HG02588 (cell line): ENCODE measurements around the gene DGKA.
"Not testable (repeated sequence)": the region's sequence is repeated elsewhere in the genome, so short reads cannot be mapped to it uniquely, and the experiment has no call there.

ENCODE experiments used
- ATAC-seq: cut with Tn5 transposase; IDR thresholded peaks from one replicate; pipeline ENCODE4 v1.9.1; 2021; ENCODE audit warnings: mild to moderate bottlenecking, moderate library complexity; ENCODE audit not compliant: unreplicated experiment

The DGKA gene

GRCh38 chr12:55966408-55967281 lies 35.7 kb downstream of the DGKA start, which contains the start of gene CDK2:
Gene CDK2, plus strand, starts transcription at chr12:55966830. Its CDS starts 179 bp downstream, at chr12:55967009.
- ATAC-seq: peak; percentile 94

DNA sequence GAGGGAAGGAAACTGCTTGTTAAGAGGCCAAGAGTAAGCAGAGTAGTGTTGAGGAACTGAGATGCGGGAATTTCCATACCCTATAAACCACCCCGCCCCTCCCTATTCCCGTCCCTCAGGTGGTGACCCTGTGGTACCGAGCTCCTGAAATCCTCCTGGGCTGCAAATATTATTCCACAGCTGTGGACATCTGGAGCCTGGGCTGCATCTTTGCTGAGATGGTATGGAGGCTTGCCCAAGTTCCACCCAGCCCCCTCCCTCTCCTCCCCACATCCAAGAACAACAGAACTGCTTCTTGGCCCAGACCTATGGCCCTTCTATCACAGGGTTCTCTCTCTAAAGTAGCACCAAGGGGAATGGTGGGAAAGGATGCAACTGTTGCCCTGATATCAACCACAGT lies 38.4 kb downstream of the DGKA start:
- no peak for ATAC-seq

GRCh38 chr12:55970775-55971174 lies 39.8 kb downstream of the DGKA start:
- no peak for ATAC-seq

DNA sequence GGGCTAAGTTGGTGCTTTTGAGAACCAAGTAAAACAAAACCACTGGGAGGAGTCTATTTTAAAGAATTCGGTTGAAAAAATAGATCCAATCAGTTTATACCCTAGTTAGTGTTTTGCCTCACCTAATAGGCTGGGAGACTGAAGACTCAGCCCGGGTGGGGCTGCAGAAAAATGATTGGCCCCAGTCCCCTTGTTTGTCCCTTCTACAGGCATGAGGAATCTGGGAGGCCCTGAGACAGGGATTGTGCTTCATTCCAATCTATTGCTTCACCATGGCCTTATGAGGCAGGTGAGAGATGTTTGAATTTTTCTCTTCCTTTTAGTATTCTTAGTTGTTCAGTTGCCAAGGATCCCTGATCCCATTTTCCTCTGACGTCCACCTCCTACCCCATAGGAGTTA lies 41.1 kb downstream of the DGKA start:
- ATAC-seq: no peak

DNA sequence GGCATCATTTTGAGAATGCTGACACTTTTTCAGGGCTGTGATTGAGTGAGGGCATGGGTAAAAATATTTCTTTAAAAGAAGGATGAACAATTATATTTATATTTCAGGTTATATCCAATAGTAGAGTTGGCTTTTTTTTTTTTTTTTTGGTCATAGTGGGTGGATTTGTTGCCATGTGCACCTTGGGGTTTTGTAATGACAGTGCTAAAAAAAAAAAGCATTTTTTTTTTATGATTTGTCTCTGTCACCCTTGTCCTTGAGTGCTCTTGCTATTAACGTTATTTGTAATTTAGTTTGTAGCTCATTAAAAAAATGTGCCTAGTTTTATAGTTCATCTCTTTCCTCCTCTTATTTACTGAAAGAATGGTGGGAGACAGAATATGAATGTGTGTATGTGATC lies 41.5 kb downstream of the DGKA start:
- ATAC-seq: no peak

DNA sequence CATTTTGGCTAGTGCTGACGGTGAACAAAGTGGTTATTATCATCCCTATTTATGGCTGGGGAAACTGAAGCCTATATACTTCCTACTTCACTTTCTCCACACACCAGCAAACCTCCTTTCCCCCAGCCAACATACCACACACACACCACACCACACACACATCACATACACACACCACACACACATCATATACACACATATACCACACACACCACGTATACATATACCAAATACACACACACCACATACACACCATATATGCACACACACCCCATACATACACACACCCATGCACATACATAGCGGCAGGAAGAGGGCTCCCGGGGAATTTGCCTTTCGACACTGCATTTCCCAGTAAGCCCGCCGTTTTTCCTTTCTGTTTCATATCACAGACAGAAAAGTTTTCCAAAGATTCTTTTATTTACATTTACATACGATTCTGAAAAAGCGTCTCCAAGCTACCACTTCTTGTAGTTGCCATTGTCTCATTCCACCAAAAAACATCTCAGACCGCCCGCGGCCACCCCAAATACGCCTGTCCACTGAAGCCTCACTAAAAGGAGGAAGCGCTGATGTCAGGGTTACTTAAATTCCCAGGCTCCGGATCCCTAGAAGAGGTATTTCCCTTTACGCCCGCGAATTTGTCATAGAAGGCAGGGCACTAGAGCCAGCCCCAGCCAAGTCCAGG lies 42.1 kb downstream of the DGKA start:
- no peak for ATAC-seq

DNA sequence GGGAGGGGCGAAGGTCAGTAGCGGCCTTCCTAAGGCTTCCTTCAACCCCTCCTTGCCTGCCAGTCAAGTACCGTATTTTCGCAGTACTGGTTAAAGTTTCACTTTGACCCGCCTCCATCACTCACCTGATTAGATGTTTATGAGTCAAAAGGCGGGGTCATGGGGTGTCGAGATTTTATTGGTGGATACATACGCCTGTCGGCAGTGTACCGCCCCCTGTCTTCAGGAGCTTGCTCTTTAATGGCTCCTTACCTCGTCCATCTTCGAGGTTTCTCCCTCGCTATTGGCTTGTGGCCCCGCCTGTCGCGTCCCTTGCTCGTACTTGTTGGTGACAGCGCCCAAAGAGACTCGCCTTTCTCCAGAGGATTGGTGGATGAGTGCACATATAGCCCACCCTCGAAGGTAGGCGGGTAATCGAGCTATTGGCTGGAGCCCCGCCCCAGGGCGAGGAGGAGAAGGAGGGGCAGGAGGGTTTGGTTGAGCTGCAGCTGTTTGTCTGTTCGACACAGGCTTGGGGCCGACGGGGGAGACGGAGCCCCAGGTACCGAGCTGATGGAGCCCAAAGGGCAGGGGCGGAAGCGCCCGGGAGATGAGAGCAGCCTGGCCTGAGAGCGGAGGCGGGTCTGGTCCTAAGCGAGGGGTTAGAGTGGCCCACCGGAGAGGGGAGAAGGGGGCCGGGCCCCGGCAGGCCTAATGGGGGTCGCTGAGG lies 42.8 kb downstream of the DGKA start, which contains the start of gene RAB5B:
TSS of gene RAB5B (plus strand) at position 480 of the 709 bp plus-strand sequence. CDS start 12,883 bp downstream, outside the sequence.
- ATAC-seq: peak; percentile 88

GRCh38 chr12:55974308-55974730 lies 43.4 kb downstream of the DGKA start:
- peak; percentile 20 for ATAC-seq

GRCh38 chr12:55978393-55978792 lies 47.4 kb downstream of the DGKA start:
- ATAC-seq: no peak

GRCh38 chr12:55979069-55979468 lies 48.1 kb downstream of the DGKA start:
- ATAC-seq: no peak

DNA sequence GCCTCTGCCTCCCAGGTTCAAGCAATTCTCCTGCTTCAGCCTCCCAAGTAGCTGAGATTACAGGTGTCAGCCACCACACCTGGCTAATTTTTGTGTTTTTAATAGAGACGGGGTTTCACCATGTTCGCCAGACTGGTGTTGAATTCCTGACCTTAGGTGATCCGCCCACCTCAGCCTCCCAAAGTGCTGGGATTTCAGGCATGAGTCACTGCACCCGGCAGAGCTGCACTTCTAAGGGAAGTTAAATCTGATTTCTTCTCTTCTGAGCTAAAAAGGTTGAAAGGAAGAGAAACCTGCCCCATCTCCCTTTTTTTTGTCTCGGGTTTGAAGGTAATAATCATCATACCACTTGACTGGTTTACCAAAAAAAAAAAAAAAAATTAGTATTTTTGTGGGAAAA lies 50.9 kb downstream of the DGKA start:
- ATAC-seq: not testable (repeated sequence)

- ATAC-seq: no peak
Measured at GRCh38 chr12:55982319-55982936, 51.5 kb downstream of the DGKA start.

GRCh38 chr12:55983232-55983842 lies 52.4 kb downstream of the DGKA start:
- no peak for ATAC-seq

- no peak for ATAC-seq
Measured at GRCh38 chr12:55984861-55985260, 53.9 kb downstream of the DGKA start.

- no peak for ATAC-seq
Measured at GRCh38 chr12:55985341-55985740, 54.4 kb downstream of the DGKA start.

GRCh38 chr12:55985976-55986375 lies 55.0 kb downstream of the DGKA start:
- ATAC-seq: not testable (repeated sequence)

GRCh38 chr12:55991110-55991509 lies 60.1 kb downstream of the DGKA start:
- ATAC-seq: no peak

DNA sequence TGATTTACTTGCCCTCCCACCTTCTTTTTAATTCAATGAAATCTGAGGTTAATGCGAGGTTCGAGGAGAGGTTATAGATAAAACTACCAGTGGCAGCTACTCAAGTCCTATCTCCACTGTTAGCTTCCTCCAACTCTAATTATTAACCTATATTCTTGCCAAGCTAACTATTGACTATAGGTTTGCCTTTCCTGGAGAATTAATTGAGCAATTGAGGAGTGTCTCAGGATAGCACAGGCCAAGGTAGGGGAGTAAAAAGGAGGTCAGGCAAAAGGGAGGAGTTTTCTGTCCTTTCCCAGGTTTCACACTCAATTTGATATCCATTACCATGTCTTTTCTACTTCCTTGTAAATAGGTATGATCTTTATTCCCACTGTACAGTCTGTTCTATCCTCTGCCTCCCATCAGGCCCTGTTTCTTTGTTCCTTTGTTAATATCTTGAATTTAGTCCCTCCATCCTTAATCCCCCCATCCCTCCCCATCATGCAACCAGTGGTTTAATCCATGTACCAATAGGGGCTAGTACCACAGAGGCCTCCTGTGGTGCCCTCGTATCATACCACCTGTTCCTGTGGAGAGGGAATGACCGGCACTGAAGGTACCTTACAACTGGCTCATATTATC lies 62.4 kb downstream of the DGKA start:
- no peak for ATAC-seq

GRCh38 chr12:55995366-55995765 lies 64.4 kb downstream of the DGKA start:
- no peak for ATAC-seq

GRCh38 chr12:55996201-55996714 lies 65.3 kb downstream of the DGKA start:
- no peak for ATAC-seq
